Frontal cortex (tissue), 4 donors: ENCODE results near the gene UBTD1. TPM values are rescaled to one million over a fixed set of nuclear protein-coding genes. Genes with fewer than 3 reads are reported as not detected.
A peak's percentile ranks its signal among the peaks of the same experiment; 100 is the strongest.
"Not testable (repeated sequence)": the region's sequence is repeated elsewhere in the genome, so short reads cannot be mapped to it uniquely, and the experiment has no call there.

Source experiments
- DNase-seq, 2 donors: peaks; one replicate each; pipeline ENCODE4 v3.0.0; 2012; ENCODE audit warnings: low spot score in 2 of 2
- FAIRE-seq: peaks from 2 replicates; lab custom pipeline; 2012; peaks lifted over from hg19 to GRCh38; lab: Jason Lieb, UNC
- total RNA-seq: library from RNA; depleted of rRNA; stranded (reverse); fragments of >200 nt; gene quantifications from one replicate; pipeline ENCODE4 v1.2.3, GENCODE V29; 2014
- donor health status: control.
- donor health status: control.
- donor health status: control.

The UBTD1 gene
- total RNA-seq = 1.6 TPM

- DNase-seq = no peak
Measured at GRCh38 chr10:97498841-97499560, at the start of gene UBTD1. UBTD1 (plus strand) TSS chr10:97498924; CDS start chr10:97499204, 280 bp downstream.

GRCh38 chr10:97450828-97451227, 47.9 kb upstream of the UBTD1 start:
- FAIRE-seq = no peak
- DNase-seq = no peak

More at GRCh38 chr10:97498841-97499560, at the start of gene UBTD1:
- FAIRE-seq = no peak

GRCh38 chr10:97451605-97452004, 47.1 kb upstream of the UBTD1 start:
- no peak for DNase-seq
- no peak for FAIRE-seq

- FAIRE-seq = no peak
- no peak for DNase-seq
Measured at GRCh38 chr10:97452352-97452751, 46.4 kb upstream of the UBTD1 start.

- FAIRE-seq (no peak), DNase-seq (no peak)
Measured at GRCh38 chr10:97454330-97455036, 44.2 kb upstream of the UBTD1 start.

GRCh38 chr10:97456034-97456685, 42.6 kb upstream of the UBTD1 start:
- no peak for FAIRE-seq
- DNase-seq = no peak

- FAIRE-seq (no peak), DNase-seq (no peak)
Measured at GRCh38 chr10:97456686-97457065, 42.0 kb upstream of the UBTD1 start.

GRCh38 chr10:97459111-97459510, 39.6 kb upstream of the UBTD1 start:
- FAIRE-seq = no peak
- DNase-seq = no peak

GRCh38 chr10:97459933-97460332, 38.8 kb upstream of the UBTD1 start:
- DNase-seq (no peak), FAIRE-seq (no peak)

- FAIRE-seq (no peak), DNase-seq (no peak)
Measured at GRCh38 chr10:97462309-97462708, 36.4 kb upstream of the UBTD1 start.

GRCh38 chr10:97463363-97464132, 35.2 kb upstream of the UBTD1 start:
- DNase-seq (peak in 1 of 2 donors; percentile 61), FAIRE-seq (no peak)

GRCh38 chr10:97464226-97464625, 34.5 kb upstream of the UBTD1 start:
- FAIRE-seq (no peak), DNase-seq (no peak)

- no peak for FAIRE-seq
- no peak for DNase-seq
Measured at GRCh38 chr10:97465982-97466381, 32.7 kb upstream of the UBTD1 start.

GRCh38 chr10:97466755-97467154, 32.0 kb upstream of the UBTD1 start:
- DNase-seq (no peak), FAIRE-seq (no peak)

- FAIRE-seq = no peak
- DNase-seq = no peak
Measured at GRCh38 chr10:97468162-97468561, 30.6 kb upstream of the UBTD1 start.

GRCh38 chr10:97468781-97469180, 29.9 kb upstream of the UBTD1 start:
- not testable (repeated sequence) for DNase-seq, FAIRE-seq

GRCh38 chr10:97474918-97475317, 23.8 kb upstream of the UBTD1 start:
- no peak for FAIRE-seq
- no peak for DNase-seq

GRCh38 chr10:97475936-97476594, 22.7 kb upstream of the UBTD1 start:
- no peak for DNase-seq
- no peak for FAIRE-seq

GRCh38 chr10:97479410-97479809, 19.3 kb upstream of the UBTD1 start:
- DNase-seq, FAIRE-seq: not testable (repeated sequence)

- DNase-seq (no peak), FAIRE-seq (no peak)
Measured at GRCh38 chr10:97479939-97480338, 18.8 kb upstream of the UBTD1 start.
